GM21367 (cell line): ENCODE measurements around the gene AGPAT4.

Experiments used
- ATAC-seq: cut with Tn5 transposase; IDR thresholded peaks from one replicate; pipeline ENCODE4 v1.9.1; 2021; ENCODE audit not compliant: unreplicated experiment

Gene AGPAT4

DNA sequence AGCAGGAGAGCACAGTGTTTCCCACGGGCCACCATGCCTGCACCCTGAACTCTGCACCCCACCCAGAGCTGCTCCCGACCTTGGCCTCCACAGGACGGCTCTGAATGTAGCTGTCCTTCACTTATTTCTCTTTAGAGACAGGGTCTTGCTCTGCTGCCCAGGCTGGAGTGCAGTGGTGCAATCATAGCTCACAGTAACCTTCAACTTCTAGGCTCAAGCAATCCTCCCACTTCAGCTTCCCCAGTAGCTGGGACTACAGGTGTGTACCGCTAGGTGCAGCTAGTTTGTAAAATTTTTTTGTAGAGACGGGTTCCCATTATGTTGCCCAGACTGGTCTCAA, 130.9 kb downstream of the AGPAT4 start:
- ATAC-seq: no peak

DNA sequence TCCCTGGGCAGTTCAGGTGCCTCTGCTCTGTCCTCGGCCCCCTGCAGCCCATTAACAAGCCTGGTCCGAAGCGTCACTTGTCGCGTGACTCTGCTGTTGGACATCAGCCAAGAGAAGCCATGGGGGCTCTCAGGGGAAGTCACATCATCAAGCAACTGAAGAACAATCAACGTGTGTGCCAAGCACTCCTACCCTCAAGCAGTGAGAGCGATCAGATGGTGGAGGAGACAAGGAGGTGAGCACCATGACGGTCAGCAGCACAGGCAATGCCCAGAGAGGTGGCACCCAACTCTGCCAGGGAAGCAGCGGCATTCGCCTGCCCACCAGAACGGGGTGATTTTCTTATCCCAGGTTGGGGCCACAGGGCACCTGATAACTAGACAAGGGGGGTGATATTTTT, 132.7 kb downstream of the AGPAT4 start:
- ATAC-seq: no peak

DNA sequence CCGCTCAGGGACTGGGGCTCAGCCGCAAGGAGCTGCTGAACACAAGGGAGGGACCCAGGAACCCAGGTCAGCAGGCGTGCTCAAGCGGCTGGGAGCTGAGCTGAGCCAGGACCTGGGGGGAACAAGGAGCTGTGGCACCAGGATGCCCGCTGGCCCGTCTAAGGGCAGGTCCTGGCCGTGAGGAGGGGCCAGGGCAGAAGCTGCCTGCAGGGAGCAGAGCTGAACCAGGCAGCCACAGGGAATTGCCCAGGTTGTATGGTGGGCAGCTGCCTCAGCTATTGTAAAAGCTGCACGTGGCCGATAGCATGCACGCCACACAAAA, 133.3 kb downstream of the AGPAT4 start:
- no peak for ATAC-seq

DNA sequence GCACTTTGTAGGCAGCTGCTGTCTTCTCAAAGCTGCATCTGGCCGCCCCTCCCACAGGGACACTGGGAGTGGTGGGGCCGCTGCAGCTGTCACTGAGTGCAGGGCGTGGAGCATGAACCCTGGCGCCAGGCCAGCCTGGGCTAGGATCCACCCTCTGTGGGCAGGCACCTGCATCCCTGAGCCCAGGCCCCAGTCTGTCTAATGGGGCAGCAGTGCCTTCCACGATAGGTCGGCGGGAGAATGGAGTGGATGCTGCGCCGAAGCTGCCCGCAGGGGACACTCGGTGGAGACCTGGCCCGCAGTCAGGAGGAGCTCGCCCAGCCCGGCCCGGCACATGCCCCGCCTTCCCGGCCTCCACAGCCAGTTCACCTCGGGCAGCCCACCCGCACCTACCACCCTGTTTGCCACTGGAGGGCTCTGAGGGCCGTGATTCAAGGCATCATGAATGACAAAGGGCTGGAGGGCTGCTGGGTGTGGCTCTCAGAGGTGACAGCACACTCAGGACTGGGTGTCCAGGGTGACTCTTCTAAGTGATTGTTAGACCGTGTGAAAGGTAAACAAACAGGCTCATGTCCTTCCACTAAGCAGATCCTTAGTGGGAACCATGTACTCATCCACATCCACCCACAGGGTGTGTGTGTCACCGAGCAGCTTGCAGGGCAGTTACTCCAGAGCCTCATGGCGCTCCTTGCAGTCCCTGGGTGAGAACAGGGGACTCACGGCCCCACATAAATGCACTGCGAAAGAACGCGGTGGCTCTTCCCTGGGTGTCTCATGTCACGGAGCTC, 133.9 kb downstream of the AGPAT4 start:
- ATAC-seq: no peak

DNA sequence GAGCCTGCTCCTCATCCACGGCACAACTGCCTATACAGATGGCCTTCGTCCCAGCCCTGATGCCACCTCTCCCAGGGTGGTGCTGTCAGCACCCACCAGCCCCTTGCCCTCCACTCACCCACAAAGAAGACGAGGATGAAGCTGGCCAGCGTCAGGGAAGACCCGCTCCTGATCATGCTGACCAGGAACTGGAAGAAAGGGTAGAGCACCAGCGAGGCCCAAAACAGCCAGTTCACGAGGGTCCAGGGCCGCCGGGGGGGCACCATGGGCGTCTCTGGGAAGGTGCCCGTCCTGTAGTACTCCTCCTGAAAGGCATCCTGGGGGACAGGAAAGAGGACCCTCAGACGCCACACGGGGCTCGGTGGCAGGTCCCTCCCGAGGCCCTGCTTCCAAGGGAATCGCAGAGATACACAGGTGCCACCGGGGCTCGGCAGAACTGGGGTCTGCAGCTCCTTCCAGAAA, 134.5 kb downstream of the AGPAT4 start:
- ATAC-seq: no peak

DNA sequence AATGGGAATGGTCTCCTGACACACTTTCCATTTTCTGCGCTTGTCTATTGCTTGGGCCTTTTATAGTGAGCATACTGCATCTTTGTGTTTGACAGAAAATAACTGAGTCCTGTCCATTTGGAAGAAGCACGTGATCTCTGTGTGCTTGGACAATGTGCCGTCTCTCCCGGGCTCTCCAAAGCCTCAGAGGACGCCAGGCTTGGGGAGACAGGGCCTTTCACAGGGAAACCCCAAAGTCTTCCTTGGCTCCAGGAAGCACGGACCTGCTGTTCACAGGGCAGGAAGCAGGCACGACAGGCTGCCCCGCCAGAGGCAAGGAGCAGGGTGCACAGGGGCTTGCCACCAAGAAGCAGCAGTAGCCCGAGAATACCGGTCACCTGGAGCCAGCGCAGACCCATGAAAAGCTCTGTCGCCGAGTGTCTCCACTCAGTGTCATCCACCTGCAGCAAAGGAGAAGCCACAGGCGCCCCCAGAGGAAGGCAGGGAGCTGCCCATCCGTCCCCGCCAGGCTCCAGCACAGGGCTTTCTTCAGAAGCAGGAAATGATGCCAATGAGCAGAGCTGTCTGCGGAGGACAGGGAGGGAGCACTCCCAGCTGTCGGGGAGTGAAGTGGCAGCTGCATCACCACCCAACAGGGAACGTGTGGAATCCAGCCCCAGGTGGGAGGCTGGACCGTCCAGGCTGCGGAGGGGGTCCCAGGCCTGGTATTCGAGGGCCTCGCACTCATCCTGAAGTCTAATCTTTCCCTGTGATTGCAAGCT, 135.1 kb downstream of the AGPAT4 start:
- no peak for ATAC-seq

DNA sequence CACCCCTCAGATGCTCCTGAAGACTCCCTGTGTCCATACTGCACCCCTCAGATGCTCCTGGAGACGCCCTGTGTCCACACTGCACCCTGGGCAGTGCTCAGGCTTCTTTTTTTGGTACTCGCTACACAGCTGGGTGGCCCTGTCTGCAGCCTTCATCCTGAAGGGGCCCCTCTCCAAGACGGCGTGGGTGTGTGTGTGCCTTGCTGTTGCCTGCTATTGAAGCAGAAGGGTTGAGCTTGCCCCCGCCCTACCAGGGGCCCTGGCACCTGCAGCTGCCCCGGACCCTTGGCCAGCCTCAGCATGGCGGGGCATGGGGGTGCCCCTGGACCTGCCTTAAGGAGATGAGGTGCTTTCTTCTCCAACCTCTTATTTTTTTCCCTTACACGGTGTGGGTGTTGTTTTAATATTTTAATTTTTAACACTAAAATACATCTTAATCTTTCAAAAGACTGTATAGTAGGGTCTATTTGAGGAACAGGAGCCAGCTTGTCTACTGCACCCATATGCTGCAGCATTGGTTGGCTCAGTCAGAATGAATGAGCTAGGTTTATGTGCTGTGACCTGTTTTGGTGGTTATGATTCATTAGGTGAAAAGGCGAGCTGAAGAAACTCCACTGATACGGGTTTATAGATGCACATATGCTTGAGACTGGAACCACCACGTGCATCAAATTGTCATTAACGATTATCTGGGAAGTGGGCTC, 135.9 kb downstream of the AGPAT4 start:
- ATAC-seq: no peak

DNA sequence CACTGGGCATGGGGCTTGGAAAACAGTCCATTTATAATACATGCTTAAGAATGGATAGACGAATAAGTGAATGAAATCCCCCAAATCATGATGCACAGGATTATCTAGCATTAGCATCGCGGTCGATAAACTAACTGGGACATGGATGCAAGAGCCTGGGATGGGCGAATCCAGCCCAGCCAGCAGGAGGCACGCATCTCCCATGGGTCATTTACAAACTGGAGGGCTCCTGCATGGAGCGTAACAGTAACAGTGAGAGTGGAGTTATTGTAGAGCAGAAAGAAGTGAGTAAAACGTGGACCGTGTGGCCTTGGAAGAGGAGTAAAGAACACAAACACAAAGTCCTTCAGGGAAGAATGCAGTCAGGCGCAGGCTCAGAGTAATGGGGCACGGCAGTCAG, 136.5 kb downstream of the AGPAT4 start:
- no peak for ATAC-seq

DNA sequence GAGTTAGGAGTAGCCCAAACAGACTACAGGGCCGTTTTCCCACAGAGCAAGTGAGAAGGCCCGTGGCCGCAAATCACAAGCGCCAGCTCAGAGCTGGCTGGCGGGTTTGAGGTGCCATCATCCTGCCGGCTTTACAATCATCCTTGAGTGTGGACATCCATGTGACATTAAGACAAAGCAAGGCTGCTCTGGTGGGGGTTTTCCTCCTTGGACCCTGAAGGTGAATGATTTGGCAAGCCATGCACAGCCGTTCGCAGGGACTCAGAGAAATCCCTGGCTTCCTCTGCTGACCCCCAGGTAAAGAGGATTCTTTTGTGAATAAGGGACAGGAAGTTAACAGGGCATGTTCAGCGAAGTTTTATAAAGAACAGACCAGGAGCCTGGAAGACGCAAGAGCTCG, 137.2 kb downstream of the AGPAT4 start:
- no peak for ATAC-seq

DNA sequence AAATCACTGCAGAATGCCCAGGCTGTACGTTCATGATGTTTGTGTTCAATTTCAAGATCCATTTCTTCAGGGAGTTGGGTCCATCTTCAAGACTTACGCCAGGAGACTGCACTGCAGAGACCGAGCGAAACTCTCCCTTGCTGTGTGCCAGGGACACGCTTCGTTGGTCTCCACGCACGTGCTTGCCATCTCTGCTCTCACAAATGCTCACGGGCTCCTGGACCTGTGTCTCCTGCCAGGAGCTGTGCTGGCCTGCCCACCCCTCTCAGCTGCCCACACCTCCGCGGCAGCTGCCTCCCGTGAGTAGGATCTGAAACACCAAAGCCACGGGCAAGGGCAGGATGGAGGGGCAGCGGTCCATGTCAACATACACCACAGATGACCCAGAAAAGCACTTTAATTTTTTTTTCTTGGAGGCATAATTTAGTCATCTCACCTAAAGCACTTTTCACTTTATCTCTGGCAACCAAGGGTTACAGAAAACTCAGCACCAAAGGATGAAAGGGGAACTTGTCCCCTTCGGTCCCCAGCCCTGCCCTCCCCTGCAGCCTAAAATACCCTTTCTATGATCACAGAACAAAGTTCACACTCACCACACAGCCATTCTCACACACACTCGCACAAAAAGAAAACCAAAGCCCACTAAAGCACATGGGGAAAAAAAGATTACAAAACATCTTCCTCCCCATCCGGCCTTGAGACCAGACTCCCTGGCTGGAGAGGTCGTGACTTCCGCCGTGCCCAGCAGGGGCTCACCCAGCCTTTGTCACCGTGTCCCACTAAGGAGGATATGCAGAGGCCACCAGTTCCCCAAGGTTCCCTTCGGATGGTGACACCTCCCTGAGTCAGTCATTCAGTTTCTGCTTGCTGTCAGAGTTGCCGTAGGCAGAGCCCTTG, 137.9 kb downstream of the AGPAT4 start:
- no peak for ATAC-seq

DNA sequence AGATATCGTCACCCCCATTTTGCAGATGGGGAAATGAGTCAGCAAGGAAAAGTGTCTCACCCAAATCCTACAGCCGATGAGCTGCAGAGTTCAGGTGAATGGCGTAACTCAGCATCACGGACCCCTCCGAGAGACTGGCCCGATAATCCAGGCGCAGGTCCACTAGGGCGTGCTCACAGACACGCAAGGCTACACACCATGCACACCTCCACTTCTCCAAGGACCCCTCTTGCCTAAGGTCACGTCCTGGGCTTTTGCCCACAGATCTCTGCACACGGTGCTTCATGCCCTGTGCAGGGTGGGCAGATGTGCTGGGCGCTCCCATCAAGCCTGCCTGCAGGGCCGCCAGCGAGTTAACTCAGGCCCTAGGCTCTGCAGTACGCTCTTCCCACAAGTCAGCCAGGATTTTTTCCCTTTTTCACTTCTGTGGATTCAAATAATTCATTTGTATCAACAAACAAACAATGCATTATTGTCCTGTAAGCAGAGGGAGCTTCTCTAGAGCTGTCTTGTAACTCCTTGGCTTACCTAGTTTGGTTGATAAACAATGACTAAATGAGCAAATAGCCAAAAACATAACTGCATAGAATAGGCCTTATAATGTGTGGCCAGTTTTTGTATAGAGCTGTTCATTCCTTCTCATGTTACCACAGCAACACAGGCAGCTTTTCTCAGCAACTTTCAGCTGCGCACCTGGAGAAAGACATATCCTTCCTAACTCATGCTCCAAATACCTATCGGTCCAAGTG, 139.1 kb downstream of the AGPAT4 start:
- no peak for ATAC-seq

DNA sequence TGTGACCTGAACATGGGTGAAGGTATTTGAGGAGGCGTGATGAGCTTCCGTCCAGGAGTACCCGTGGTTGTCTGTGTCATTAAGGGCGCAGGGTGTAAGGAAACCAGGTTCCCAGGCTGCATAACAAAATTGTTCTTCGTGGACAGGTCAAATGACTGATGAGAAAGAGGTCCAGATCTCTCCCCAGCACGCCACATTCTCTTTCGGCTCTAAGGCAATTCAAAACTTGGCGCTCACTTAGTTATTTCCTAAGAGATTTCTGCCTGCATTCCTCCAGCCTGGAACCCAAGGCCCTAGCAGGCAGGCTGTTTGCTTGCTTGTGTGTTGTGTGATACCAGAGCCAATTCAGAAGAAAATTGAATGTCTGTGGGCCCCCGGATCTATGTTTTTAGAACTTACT, 139.9 kb downstream of the AGPAT4 start:
- ATAC-seq: no peak

DNA sequence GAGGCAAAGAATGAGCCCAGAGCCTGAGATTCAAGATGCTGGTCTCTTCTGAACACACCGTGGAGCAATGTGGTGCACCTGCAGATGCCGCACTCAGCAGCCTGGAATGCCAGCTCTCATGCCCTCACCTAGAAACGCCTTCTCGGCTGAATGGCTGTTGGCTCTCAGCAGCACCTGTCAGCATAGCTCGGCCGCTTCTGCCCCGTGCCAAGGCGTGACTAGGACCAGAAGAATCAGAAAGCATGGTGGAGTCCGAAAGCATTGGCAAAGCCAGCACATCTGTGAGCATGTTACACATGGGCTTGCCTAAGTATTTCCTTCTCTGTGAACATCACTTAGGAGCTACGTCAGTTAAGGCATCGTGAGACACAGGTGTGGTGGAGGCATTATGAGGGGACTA, 141.5 kb downstream of the AGPAT4 start:
- ATAC-seq: no peak

DNA sequence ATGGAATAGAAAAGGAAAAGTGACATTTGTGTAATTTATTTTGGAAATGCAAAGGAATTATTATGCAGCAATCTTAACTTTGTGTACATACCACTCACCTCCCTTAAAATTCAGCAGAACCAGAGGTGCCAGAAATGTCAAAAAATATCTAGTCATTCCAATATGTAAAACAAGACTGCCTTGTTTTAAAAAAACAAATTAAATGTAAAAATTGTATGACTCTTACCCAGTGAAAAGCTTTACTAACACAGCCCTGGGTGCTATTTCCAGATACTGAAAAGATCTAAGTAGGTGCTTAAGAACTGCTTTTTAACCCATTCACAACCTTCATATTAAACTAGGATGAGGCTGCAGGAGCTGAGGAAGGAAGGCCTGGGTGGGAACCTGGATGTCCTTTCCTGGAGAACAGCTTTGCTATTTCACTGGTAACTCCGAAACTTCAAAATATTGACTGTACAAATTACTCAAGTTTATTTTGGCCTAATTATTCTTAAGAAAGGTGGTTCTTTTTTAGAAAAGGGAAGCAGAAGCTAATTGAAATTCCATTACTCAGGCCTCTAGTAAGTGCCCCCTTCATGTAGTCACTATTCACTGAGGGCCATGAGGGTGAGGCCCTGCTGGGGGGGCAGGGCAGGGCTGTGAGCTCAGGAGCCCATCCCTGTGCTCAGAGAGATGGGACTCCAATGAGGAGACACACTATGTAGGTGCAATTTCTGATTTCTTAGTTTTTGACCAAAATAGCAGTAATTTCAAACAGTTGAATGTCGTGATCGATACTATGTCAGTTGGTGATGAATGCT, 142.7 kb downstream of the AGPAT4 start:
- no peak for ATAC-seq

DNA sequence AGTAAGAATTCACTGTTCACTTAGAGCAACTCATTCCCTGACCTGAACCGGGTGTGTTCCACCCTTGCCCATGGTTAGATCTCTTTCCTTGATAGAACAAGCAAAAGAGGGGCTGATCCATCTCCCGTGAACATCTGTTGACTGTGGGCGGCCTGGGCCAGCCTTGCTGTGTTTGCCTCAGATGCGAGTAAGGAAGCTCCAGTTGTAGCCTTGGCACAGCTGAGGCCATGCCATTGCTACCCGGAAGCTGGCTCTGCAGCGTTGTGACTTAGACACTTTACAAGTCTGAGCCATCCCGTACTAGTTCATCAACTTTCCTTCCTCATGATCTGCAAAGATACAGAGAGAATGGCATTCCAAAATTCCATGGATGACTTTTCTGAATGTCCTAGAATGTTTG, 143.3 kb downstream of the AGPAT4 start:
- ATAC-seq: no peak

DNA sequence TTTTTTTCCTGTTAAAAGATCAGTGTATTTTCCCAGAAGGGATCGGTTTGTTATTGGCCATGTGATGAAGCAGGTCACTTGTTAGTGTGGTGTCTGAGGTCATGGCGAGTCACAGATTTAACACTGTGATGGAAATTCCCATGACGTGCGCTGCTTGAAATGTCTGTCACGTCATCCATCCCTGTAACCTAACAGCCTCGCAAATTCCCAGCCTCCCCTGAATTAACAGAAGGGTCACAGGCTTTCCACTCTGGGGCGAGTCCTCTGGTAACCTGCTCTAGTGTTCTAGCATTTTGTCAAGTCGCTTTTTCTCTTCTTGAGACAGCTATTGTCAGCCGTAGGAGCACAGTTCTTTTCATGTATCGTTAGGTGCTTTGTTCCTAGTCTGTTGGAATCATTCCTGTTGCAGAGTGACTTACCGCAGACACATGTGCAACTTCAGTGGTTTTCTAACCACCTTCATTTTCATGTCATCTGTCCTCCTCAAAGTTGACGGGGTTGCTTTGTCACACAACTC, 145.1 kb downstream of the AGPAT4 start:
- ATAC-seq: no peak

DNA sequence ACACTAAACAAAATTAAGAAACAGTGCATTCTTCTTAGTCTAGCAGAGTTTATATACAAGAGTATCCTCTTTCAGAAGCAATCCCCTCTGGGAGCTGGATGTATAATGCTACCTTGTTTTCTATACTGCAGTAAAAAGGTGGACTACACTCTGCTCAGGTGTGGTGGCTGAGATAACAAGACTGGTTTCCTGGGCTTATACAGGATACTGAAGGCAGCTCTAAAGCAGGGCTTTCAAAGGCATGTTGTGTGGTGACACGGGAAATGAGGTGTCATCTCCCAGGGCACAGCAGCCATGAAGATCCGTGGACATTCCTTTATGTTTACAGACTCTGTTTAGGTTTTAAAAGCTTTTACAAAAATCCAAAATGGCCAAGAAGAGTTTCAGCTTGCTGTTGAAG, 145.6 kb downstream of the AGPAT4 start:
- no peak for ATAC-seq

DNA sequence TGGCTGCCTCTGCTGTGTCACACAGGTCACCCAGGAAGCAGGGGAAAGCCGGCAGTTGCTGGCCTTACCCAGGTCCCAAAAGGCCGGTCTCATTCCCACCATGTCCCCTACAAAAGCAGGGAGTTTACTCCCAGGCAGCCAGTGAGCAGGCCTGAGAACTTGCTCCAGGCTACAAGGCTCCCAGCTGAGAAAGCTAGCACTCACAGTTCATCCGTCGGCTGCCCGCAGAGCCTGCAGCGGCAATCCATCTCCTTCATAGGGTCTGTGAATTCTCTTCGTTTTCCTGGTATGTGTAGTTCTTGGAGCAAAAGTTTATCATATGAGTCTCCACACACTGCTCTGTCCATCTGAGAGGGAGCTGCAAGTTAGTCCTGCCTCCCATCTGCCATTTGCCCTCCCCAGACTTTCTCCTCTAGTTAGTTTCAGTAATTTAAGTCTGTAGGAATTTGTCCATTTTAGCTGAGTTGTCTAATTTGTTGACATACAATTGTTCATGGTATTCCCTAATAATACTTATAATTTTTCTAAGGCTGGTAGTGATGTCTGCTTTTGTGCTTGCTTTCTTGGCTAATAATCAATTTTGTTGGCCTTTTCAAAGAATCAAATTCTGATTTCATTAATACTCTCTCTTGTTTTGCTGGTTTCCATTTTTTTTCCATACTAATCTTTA, 146.7 kb downstream of the AGPAT4 start:
- ATAC-seq: no peak

DNA sequence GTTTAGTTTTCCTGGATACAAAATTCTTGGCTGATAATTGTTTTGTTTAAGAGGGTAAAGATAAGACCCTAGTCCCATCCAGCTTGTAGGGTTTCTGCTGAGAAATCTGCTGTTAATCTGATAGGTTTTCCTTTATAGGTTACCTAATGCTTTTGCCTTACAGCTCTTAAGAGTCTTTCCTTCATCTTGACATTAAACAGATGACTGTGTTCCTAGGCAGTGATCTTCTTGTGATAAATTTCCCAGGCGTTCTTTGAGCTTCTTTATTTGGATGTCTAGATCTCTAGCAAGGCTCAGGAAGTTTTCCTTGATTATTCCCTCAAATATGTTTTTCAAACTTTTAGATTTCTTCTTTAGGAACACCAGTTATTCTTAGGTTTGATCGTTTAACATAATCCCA, 148.3 kb downstream of the AGPAT4 start:
- ATAC-seq: no peak
